ENCODE data around the gene RBP3.

- TF ChIP-seq POLR2A (IDR thresholded peaks at IDR 0.05): no peak
- no peak for TF ChIP-seq CTCF (IDR thresholded peaks at IDR 0.05 in 8 of 11, conservative IDR thresholded peaks at IDR 0.05 in 3 of 11)
Observed at GRCh38 chr10:47316131-47316530, 32.0 kb upstream of the RBP3 start.
